GM19452 (cell line): ENCODE measurements around the gene FAN1.

Experiments used
- ATAC-seq: cut with Tn5 transposase; IDR thresholded peaks from one replicate; pipeline ENCODE4 v1.9.1; 2021; ENCODE audit not compliant: unreplicated experiment

The FAN1 gene

DNA sequence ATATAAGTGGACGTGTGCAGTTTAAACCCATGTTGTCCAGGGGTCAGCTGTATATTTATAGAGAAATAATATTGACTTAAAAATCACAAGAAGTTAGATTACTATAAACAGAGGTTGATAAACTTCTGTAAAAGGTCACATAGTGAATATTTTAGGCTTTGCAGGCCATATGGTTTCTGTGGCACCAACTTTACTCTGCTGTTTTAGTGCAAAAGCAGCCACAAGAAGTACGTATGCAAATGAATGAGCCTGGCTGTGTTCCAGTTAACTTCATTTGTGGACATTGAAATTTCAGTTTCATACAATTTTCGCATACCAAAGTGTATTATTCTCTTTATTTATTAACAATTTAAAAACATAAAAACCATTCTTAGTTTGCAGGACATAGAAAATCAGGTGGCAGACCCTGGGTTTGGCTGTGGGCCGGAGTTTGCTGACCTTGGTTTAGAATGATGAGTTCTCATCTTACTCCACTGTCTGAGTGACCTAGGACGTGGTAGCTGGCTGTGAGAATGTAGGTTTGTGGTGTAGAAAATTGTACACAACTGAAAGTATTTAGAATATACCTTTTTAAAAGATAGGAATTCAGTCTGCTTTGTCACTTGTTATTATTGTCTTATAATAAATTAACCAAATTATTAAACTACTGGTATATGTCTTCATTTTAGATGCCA lies 16.3 kb downstream of the FAN1 start:
- no peak for ATAC-seq

DNA sequence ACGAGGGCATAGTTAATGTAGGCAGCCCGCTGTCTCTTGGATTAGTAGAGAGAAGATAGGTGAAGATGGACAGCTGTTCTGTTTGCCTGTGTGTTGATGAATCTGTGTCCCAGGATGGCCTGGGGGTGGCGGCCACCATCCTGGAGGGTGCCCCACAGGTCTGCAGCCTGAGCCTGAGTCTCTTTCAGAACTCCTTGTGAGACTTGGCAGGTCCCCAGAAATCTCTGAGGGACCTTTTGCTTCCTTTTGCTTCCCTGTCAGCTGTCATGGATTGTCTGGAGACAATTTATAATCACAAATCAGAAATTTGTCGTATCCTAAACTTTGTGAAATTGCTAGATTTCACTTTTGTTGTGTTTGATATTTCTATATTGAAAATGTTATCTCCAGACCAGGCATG lies 17.4 kb downstream of the FAN1 start:
- ATAC-seq: no peak

DNA sequence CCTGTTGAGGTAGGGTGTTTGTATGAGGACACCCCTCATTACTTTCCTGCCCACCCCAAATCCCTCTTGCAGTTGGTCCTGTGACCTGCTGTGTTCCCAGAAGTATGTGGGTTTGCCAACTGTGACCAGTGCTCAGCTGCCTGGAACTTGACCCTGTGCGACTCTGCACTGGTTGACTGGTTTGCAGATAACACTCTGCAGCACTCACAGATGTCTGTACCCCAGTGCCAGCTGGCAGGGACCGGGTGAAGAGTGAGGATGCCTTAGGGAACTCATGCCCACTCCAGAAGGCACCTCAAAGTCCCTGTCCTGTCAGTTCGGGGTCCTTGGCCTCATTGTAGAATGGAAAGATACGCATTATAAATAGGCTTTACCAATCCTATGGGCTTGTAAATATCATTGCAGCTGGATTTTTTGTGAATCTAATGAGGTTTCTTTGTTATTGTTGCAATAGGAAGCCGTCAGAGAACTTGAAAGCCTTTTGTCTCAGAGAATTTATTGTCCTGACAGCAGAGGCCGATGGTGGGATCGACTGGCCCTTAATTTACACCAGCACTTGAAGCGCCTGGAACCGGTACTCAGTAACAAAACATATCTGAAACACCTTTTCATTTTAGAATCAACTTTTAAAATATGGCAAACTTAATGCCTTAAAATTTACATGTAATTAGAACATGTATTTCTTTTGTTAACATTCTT lies 18.2 kb downstream of the FAN1 start:
- ATAC-seq: no peak

DNA sequence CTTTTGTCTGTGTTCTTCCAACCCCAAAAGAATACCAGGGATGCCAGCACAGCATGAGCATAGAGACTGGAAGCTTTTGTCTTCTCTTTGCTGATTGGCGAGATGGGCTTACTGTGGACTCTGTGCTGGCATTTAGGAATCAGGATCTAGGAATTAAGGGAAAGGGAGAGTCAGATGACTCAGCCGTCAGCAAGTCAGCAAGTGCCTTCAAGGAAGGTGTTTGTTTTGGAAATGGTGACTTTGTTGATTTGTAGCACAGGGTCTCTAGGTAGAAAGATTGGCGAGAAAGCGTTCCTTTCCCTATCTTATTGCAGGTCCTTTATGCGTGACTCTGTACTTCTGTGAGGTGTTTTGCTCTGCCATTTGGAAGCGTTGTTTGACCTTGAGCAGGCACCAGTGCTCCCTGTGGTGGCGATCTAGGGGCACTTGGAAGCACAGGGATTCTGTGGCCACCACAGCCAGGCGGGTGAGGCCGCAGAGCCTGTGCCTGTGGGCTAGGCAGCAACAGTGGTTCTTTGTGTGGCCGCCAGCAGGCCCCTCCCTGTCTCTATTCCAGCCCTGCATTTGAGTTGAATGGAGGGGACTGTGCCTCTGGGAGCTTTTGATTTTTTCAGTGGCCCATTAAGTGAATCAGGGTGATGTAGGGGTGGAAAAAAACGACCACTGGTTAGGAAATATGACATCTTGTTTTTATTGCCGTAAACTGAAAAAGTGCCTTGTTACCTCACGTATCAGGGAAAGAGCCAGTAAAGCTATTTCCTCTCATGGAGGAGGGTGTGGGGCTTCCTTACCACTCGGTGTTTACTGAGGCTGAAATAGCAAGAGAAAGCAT lies 19.0 kb downstream of the FAN1 start:
- ATAC-seq: no peak

DNA sequence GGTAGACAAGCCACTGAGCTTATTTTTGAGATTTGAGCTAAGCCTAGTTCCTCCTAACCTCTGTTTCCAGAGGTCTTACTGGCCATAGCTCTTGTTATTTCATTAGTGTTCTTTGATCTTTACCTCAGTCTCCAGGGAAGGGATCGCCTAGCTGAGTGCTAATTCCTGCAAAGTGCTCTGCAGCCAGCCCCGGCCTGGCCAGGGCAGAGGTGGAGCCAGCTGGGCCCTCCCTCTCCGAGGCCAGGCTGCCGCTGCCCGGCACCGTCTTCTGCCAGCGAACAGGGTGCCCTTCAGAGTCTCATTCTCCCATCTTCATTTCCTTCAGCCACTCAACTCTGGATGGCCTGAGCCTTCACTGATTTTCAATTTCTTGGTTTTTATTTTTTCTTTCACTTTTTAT lies 19.7 kb downstream of the FAN1 start:
- no peak for ATAC-seq

DNA sequence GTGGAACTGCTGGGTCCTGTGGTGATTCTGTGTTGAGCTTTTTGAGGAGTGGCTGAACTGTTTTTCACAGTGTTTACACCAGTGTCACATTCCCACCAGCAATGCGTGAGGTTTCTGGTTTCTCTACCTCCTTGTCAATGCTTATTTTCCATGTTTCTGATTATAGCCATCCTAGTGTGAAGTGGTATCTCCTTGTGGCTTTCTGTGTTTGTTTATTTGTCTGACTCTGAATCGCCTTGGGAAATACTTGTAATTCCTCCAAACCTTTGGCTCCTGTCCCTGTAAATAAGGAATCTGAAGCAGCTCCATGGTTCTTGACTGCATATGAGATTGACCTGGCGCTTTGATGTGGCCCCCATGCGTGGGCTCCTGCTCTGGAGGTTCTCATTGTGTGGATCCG lies 20.6 kb downstream of the FAN1 start:
- no peak for ATAC-seq

DNA sequence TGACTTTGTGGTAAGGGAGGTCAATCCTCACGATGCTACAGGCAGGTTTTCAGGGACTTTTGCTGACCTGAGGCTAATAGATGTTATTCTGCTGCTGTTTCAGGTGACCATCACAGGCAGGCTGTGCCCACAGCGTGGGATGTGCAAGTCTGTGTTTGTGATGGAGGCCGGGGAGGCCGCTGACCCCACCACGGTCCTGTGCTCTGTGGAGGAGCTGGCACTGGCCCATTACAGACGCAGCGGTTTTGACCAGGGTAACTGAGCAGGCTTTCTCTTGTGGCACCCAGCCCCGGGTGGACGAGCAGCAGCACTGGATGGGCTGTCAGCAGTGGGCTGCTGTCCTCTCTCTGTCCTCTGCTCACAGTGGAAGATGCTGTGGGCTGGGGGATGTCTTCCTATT lies 22.0 kb downstream of the FAN1 start:
- no peak for ATAC-seq

DNA sequence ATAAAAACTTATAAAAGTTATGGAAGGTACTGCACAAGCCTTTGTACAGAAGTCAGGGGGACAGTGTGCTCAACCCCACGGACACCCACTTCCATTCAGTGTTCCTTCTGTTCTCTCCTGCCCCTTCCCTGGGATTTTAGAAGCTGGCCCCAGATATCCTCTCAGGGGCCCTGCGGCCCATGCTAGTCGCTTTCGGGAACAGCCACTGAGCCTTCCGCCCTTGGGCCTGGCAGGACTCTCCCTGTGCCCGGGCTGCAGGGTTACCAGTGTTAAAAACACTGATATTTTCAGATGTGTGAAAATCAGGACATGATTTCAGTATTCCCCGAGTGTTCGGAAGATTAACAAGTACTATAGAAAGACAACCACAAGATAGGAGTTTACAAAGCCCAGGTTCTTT lies 22.4 kb downstream of the FAN1 start:
- no peak for ATAC-seq

DNA sequence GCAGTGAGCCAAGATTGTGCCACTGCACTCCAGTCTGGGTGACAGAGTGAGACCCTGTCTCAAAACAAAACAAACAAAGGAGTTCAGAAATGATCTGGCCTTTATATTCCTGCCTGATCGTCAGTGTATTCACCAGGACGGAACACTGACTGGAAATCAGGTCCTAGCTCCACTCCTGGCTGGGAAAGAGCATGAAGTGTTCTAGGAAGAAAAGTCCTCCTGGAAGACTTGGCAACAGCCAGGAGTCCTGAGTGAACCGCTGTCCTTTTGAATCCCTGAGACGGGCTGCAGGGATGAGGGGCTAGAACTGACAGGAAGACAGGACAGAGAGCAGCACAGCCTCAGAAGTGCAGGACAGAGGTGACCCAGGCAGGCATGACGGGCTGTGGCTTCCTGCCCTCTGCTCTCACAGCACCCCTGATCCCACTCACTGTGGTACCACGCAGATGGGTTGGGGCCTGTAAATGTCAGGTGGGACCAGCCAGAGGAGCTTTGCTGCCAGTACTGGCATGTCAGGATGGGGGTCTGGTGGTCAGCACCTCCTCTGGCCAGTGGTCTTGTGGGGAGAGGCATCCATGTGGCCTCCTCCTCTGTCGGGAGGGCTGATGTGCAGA lies 23.5 kb downstream of the FAN1 start:
- no peak for ATAC-seq

DNA sequence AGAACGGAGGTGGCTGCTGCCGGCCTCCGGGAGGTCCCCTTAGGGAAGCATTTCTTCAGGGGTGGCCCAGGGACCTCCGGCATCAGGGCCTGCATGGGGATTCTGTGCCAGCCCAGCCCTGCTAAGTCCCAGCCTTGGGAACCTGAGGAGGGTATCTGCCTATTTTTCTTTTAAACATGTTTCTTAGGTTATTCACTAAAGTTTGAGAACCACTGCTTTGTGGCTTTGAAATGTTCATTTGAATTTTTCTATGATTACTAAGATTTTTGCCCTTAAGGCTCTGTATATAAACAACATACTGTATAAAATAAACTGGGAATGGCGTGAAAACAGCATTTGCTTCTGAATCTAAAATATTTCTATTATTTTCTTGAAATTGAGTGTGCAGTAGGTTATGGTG lies 24.4 kb downstream of the FAN1 start:
- ATAC-seq: no peak

DNA sequence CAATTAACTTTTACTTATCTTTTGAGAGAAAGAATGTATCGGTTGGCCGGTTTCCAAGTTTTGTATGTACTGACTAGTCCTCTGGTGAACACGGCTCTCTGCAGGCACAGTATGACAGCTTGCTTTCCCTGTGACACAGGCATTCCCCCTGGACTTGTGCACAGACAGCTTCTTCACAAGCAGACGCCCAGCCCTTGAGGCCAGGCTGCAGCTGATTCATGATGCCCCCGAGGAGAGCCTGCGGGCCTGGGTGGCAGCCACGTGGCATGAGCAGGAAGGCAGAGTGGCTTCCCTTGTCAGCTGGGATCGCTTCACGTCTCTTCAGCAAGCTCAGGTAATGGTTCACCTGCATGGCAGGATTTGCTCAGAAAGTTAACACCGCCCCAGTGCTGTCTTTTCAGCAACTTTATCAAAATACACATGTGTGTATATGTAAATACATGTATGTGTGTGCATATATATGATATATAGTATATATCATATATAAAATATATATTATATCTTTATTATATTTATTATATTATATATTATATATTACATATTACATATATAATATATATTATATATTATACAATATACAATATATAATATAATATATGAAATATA lies 25.5 kb downstream of the FAN1 start:
- ATAC-seq: no peak

DNA sequence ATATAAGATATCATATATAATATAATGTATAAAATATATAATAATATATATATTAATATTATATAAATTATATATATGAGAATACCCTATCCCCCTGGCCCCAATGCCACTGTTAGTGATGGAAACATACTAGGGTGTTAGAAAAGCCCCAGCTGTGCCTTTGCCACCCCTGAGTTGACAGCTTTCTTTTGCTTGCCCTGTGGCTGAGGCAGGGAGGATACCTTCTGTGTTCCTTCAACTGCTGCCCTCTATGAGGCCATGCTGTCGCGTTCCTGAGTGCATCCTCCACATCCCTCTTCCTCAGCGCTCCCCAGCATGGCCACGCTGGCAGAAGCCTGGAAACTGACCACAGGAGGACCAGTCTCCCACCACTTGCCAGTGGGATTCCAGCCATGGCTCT lies 26.3 kb downstream of the FAN1 start:
- ATAC-seq: no peak

DNA sequence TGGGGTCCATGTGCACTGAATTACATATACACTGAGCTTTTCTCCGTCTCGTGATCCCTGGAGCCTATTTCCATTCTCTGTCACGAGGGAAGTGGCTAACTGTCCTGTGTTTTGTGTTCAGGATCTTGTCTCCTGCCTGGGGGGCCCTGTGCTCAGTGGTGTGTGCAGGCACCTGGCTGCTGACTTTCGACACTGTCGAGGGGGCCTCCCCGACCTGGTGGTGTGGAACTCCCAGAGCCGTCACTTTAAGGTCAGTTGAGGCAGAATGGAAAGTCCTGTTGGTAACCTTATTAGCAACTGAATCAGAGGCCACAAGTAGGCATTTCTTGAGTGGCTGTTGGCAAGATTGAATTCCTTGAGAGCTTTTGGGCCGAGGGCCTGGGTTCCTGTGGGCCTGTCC lies 26.7 kb downstream of the FAN1 start:
- no peak for ATAC-seq

DNA sequence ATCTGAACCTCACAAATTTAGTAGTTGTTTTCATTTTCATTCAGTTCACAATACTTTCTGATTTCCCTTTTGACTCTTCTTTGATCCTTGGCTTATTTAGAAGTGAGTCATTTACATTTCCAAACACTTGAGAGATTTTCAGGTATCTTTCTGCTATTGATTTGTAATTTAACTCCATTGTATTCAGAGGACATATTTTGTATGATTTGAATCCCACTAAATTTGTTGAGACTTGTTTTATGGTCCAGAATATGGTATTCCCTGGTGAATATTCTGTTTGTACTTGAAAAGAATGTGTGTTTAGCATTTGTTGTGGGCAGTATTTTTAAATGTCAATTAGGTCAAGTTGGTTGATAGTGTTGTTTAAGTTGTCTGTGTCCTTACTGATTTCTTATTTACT lies 29.6 kb downstream of the FAN1 start:
- ATAC-seq: no peak

DNA sequence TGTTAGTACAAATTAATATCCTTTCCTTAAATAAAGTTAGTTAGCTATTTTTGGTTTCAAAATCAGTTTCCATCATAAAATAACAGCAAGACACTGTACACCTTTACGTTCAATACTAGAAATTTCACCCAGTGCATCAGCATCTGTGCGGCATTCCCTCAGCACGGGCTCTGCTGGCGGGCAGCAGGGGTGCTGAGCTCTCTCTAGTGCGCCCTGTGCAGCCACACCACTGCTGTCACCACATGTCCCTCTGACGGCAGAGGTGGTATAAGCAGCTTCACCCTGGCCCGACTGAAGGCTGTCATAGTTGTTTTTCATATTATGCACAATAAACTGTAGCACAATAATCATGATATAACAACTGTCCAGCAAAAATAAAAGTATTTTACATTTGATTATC lies 35.4 kb downstream of the FAN1 start:
- no peak for ATAC-seq

DNA sequence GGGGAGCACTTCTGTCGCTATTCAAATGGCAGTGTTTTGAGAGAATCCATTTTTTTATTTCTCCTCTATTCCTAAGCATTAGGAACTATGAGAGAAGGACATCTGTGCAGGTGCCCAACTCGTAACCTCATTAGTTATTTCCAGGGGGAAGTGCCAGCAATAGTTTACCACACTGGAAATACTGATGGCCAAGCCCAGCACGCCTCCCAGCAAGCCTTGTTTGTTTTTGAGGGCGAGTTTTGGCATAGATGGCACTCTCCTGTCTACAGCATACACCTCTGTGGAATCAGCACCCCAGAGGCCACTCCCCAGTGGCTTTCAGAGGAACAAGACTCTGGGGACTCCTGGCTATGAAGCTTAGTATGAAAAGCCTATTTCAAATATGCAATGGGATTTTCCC lies 36.6 kb downstream of the FAN1 start:
- no peak for ATAC-seq

DNA sequence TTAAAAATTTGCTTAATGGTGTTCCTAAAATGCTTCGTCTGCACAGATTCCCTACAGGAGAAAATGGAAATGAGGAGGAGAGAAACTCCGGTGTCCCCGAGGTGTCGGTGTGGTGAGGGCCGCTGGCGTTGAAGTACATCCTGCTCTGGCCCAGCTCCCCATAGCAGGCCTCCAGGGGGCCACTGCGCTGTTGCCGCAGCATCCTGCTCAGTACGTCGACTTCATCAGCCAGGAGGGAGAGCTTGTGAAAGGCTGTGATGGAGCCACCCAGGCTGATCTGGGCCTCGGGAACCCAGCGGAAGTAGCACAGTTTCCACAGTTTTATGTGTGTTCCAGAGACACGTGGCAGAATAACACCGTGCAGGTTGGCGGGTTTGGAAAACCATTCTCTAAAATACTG lies 37.8 kb downstream of the FAN1 start:
- no peak for ATAC-seq

DNA sequence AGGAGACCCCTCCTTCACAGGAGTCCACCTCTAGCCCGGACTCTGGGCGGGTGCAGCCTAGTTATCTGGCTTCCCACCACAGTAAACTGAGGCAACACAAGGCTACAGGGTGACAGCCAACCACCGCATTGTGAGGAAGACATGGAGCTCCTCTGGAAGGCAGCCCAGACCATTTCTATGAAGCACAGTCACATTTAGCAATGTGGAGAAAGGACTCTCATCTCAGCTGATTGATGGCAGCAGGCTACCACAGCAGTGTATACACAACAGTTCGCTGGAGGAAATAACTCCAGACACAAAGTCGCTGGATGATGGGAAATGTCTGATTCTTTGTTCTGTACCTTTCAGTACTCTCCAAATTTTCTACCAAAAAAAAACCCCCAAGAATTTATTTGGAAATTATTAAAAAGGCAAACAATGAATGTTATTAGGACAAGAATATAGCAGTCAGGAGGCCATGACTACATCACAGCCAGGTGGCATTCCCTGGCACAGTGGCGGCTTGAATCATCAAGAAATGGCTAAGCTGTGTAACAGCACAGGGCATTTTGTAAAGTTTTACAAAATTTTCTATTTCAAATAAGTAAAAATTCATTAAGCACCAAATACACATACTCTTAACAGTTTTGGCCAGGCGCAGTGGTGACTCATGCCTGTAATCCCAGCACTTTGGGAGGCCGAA lies 40.1 kb downstream of the FAN1 start:
- no peak for ATAC-seq

DNA sequence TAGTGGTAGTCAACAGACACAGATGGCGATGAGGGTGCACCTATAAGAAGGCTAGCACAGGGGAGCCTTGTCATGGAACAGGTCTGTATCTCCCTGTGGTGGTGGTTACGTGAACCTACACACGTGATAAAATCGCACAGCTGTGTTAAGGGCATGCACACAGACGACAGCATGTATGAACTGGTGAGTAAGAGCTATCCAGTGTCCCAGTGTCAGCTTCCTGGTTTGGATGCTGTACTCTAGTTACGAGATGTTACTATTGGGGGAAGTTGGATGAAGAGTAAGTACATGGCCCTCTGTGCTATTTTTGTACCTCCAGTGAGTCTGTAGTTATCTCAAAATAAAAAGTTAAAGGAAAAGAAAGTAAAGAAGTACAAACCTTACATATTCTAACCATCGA lies 49.5 kb downstream of the FAN1 start:
- no peak for ATAC-seq

DNA sequence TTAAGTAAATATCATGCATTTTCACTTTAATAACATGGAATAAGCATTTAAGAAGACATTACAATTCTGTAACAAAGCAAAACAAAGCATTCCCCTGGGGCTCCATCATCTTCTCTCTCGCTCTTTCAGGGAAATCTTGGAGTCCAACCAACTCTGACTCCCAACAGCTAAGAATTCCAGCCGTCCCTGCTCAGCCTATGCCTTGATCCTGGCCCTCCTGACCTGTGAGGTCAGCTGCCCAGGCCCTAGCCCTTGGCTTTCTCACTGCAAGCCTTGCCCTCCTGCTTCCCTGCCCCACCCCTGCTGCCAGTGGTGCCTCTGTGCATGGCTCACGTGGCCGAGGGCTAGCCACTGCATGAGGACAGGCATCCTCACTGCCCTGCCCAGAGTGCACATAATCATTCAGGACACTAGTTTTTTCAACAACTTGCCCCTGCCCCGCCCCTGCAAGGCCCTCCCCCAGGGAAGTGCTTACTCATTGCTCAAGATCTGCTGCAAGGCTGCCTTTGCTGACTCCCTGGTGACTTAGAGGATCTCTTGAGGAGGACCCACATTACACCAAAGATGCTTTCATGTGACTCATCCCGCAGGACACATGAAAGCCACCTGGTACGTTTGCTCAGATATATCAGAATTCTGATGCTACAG lies 50.1 kb downstream of the FAN1 start:
- ATAC-seq: no peak
